AG04450 (cell line): ENCODE results near the gene DGKZ. TPM values are rescaled to one million over a fixed set of nuclear protein-coding genes. Genes with fewer than 3 reads are reported as not detected.
A peak's percentile ranks its signal among the peaks of the same experiment; 100 is the strongest.

Source experiments
- CTCF ChIA-PET: fragments of 300-600, 350-600 bp; formaldehyde crosslinking; extraction: SDS; loops from one replicate; lab custom pipeline; 2022; ENCODE audit warnings: antibody characterized with exemption, inconsistent platforms; lab: Charles Lee
- POLR2A ChIA-PET: fragments of 350-600 bp; formaldehyde crosslinking; extraction: SDS; loops from one replicate; lab custom pipeline; 2021; ENCODE audit warnings: antibody characterized with exemption, inconsistent platforms; lab: Yijun Ruan, JAX
- DNase-seq: peaks from one replicate; pipeline ENCODE4 v3.0.0-alpha.2; 2011; ENCODE audit warnings: low read depth, low spot score
- H3K27ac ChIP-seq: one replicate; pipeline ENCODE4 v1.5.1; 2012; ENCODE audit warnings: low read depth, low read length, control low read depth
- H3K27me3 ChIP-seq: one replicate; pipeline ENCODE4 v1.6.0; 2012; ENCODE audit warnings: low read length; ENCODE audit not compliant: control insufficient read depth, insufficient read depth
- H3K4me3 ChIP-seq: 2 replicates; pipeline ENCODE4 v1.5.1; 2011; ENCODE audit warnings: mild to moderate bottlenecking, low read depth, low read length, control low read depth
- H3K9me3 ChIP-seq: 2 replicates; pipeline ENCODE4 v1.5.1; 2012; ENCODE audit warnings: low read length; ENCODE audit not compliant: control insufficient read depth, insufficient read depth
- polyA plus RNA-seq: library from polyadenylated mRNA; depleted of rRNA; stranded (reverse); fragments of >200 nt; gene quantifications from 2 replicates; pipeline ENCODE4 v1.2.3, GENCODE V29; 2011
- TF ChIP-seq, protein P1 (sequence below): IDR thresholded peaks from 2 replicates; pipeline ENCODE4 v1.5.1; 2011; ENCODE audit warnings: low read depth, low read length, control low read depth, inconsistent platforms

DGKZ gene
- polyA plus RNA-seq, 1 experiment: 15.8 TPM

DNA sequence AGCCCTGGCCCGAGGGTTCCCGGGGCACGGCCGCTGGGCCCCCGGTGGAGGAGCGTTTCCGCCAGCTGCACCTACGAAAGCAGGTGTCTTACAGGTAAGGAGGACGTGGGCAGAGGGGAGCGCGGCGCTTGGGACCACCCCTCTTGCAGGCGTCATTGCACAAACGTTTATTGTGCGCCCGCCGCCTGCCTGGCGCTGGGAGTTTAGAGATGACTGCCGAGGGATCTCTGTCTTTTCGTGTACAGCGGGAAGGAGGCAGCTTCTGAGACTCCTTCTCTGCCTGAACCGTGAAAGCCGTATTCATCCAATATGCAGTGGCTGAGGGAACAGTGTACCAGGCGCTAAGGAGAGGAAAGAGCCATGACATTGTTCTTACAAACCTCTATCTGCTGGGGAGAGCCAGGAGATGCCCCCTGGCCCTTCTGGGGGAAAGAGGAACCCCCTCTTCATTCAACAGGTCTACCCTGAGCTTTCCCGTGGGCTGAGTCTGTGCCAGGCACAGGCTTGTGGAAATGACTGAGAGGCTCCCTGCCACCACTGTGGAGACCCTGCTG lies 13.8 kb upstream of the DGKZ start:
- ChIA-PET POLR2A (no interaction called here), CTCF (no interaction called here)
- no peak overlapping the region for H3K27ac ChIP-seq
- no peaks in the 10 kb centered on the region; the same call in 1 of the 2 replicates for H3K9me3 ChIP-seq
- peaks cover 47% of the 10 kb centered on the region for H3K27me3 ChIP-seq
- TF ChIP-seq, protein P1, sequence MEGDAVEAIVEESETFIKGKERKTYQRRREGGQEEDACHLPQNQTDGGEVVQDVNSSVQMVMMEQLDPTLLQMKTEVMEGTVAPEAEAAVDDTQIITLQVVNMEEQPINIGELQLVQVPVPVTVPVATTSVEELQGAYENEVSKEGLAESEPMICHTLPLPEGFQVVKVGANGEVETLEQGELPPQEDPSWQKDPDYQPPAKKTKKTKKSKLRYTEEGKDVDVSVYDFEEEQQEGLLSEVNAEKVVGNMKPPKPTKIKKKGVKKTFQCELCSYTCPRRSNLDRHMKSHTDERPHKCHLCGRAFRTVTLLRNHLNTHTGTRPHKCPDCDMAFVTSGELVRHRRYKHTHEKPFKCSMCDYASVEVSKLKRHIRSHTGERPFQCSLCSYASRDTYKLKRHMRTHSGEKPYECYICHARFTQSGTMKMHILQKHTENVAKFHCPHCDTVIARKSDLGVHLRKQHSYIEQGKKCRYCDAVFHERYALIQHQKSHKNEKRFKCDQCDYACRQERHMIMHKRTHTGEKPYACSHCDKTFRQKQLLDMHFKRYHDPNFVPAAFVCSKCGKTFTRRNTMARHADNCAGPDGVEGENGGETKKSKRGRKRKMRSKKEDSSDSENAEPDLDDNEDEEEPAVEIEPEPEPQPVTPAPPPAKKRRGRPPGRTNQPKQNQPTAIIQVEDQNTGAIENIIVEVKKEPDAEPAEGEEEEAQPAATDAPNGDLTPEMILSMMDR: no peak
- H3K4me3 ChIP-seq: peak overlapping the region; percentile 32
- DNase-seq: no peak

DNA sequence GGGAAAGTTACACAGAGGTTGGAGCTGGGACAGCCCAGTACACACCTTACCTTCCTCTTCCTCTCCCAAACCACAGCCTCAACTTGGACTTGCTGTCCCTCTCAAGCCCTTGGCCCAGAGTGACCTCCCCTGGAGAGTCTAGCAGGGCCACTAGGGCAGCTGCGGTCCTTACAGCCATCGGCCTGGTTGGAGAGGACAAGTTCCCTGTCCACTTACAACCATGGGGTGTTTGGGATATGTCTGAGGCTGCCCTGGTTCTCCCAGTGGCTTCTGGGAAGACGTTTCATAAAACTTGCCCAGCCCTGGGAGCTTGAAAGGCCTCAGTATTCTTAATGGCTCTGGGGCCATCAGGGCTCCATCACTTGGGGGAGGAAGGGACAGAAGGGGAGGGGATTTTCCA lies 13.1 kb upstream of the DGKZ start:
- Histone ChIP-seq H3K27ac (no peak overlapping the region), H3K27me3 (peaks cover 48% of the 10 kb centered on the region), H3K4me3 (no peak overlapping the region), H3K9me3 (no peaks in the 10 kb centered on the region; the same call in 1 of the 2 replicates)
- TF ChIP-seq, protein P1: no peak
- ChIA-PET CTCF (no interaction called here), POLR2A (no interaction called here)
- DNase-seq: no peak

DNA sequence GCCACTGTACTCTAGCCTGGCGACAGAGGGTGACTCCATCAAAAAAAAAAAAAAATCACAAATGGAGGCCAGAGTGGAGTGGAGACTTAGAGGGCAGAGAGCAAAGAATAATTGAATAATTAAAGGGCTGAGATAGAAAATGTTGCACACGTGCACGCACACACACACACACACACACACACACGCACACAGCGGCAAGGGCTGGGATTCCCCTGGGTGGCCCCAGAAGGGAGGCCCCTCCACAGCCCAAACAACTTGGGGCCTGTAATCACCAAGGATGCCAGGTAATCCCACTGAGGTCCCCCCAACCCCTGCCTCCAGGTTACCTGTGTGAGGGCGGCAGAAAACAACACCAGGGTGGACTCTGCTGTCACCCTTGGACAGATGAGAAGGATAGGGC lies 12.0 kb upstream of the DGKZ start:
- DNase-seq: no peak
- peaks cover 42% of the 10 kb centered on the region for H3K27me3 ChIP-seq
- TF ChIP-seq, protein P1: no peak
- no peak overlapping the region for H3K27ac ChIP-seq
- H3K9me3 ChIP-seq: no peaks in the 10 kb centered on the region; the same call in 1 of the 2 replicates
- ChIA-PET CTCF (interaction anchor here (0.5 kb wide), 1 partner anchor 127 kb away, joined by 4 read pairs; no protein-coding TSS in a partner anchor), POLR2A (interaction anchor here (0.5 kb wide), 1 partner anchor 41 kb away, joined by 3 read pairs; no protein-coding TSS in a partner anchor)
- no peak overlapping the region for H3K4me3 ChIP-seq

DNA sequence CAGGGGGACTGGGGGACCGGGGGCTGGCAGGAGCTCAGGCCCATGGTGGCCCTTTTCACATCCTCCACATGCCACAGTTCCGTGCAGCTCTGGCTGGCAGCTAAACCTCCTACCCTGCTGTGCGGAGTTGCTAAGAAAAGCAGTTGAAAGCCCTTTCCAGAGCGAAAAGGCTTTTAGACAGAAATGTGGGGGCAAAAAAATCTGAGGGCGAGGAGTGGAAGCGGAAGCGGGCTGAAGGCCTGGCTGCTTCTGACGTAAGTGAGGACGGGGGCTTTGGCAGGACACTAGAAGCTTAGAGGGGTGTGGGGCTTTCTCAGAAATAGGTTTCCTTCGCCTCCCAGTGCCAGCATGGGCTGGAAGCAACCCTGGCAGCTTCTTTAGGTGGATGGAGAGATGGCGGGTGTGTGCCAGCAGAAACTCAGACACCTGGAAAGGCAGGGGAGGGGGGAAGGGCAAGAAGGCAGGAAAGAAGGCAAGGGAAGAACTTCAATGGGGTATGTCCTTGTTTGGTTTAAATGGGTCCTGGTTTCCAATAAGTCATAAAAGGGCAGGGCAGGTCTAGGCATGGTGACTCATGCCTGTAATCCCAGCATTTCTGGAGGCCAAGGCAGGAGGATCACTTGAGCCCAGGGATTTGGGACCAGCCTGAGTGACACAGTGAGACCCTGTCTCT lies 11.2 kb upstream of the DGKZ start:
- no peak overlapping the region for H3K4me3 ChIP-seq
- no peak overlapping the region for H3K27ac ChIP-seq
- ChIA-PET CTCF (no interaction called here), POLR2A (interaction anchor here (0.5 kb wide), 1 partner anchor 42 kb away, joined by 3 read pairs; no protein-coding TSS in a partner anchor)
- H3K9me3 ChIP-seq: no peaks in the 10 kb centered on the region; the same call in 1 of the 2 replicates
- peaks cover 35% of the 10 kb centered on the region for H3K27me3 ChIP-seq
- DNase-seq: no peak
- TF ChIP-seq, protein P1: no peak

DNA sequence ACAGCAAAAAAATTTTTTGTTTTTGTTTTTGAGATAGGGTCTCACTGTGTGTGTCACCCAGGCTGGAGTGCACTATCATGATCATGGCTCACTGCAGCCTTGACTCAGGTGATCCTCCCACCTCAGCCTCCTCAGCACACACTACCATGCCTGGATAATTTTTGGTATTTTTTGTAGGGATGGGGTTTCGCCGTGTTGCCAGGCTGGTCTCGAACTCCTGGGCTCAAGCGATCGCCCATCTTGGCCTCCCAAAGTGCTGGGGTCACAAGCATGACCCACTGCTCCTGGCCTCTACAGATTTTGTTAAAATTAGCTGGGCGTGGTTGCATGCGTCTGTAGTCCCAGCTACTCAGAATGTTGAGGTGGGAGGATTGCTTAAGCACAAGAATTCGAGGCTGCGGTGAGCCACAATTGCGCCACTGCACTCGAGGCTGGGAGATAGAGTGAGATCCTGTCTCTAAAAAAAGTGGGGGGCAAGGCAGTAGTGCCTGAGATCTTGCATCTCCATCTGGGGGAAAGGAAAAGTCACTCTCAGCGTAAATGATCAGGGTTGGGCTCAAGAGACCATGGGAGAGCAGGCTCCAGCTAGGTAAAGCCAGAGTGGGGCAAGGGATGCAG lies 10.6 kb upstream of the DGKZ start:
- CTCF ChIA-PET: no interaction called here
- POLR2A ChIA-PET: no interaction called here
- peaks cover 32% of the 10 kb centered on the region for H3K27me3 ChIP-seq
- TF ChIP-seq, protein P1: no peak
- no peak overlapping the region for H3K27ac ChIP-seq
- H3K4me3 ChIP-seq: no peak overlapping the region
- H3K9me3 ChIP-seq: no peaks in the 10 kb centered on the region; the same call in 1 of the 2 replicates
- no peak for DNase-seq
